ENCODE measurements around the gene LSR. TPM values are rescaled to one million over a fixed set of nuclear protein-coding genes. Genes with fewer than 3 reads are reported as not detected.
"Not testable (repeated sequence)": the region's sequence is repeated elsewhere in the genome, so short reads cannot be mapped to it uniquely, and the experiment has no call there.

The LSR gene
- total RNA-seq, 1 experiment from 2014 or later = 152 TPM

GRCh38 chr19:35286101-35286500 is 37.3 kb downstream of the LSR start:
- peaks cover 17 to 29% of the 10 kb centered on the region in 2 experiments for H3K4me1 Mint-ChIP-seq
- not testable (repeated sequence) for H3K18ac ChIP-seq (ENCODE audit: insufficient read length, low read depth, low read length); H2BK15ac ChIP-seq (ENCODE audit: low read depth, low read length); H4K5ac ChIP-seq (ENCODE audit: insufficient read length, low read depth, low read length); H3K4ac ChIP-seq (ENCODE audit: low read depth, low read length); H3K27ac ChIP-seq (ENCODE audit: insufficient read length, low read depth, low read length); H3K14ac ChIP-seq (ENCODE audit: insufficient read depth, low read length); H3K79me2 ChIP-seq (ENCODE audit: insufficient read depth, low read length); H2BK5ac ChIP-seq (ENCODE audit: insufficient read length, low read length); H2AFZ ChIP-seq (ENCODE audit: low read length); H2BK120ac ChIP-seq (ENCODE audit: low read depth, low read length, poor library complexity, severe bottlenecking); H3K27me3 ChIP-seq (ENCODE audit: insufficient read depth, low read length); H3K56ac ChIP-seq (ENCODE audit: insufficient read length, low read depth, low read length); DNase-seq; H3T11ph ChIP-seq (ENCODE audit: low read length); H2BK20ac ChIP-seq (ENCODE audit: low read depth, low read length, poor library complexity, severe bottlenecking); H3K4me1 ChIP-seq (ENCODE audit: insufficient read depth, low read length); H3K4me3 Mint-ChIP-seq; H3K9me3 ChIP-seq (ENCODE audit: control insufficient read depth, low read depth, low read length); H3K27ac Mint-ChIP-seq; H3K36me3 Mint-ChIP-seq (ENCODE audit: insufficient read depth in 1 of 3, low read depth in 3 of 3); H3K9ac ChIP-seq (ENCODE audit: extremely low read depth, insufficient read length, low read length); H3K79me1 ChIP-seq (ENCODE audit: insufficient read depth, low read depth, low read length, poor library complexity, severe bottlenecking); H4K91ac ChIP-seq (ENCODE audit: insufficient read length, low read depth, low read length); H3K23me2 ChIP-seq (ENCODE audit: insufficient read length, low read depth, low read length, poor library complexity, severe bottlenecking); H3K4me2 ChIP-seq (ENCODE audit: insufficient read depth, insufficient read length, low read length); H2BK12ac ChIP-seq (ENCODE audit: insufficient read length, low read depth, low read length); H3K9me3 Mint-ChIP-seq; H3K23ac ChIP-seq (ENCODE audit: insufficient read length, low read depth, low read length); H4K20me1 ChIP-seq (ENCODE audit: control insufficient read depth, insufficient read depth, insufficient read length); H4K8ac ChIP-seq (replicated peaks; ENCODE audit: insufficient read length, low read depth, low read length); H2AK5ac ChIP-seq (ENCODE audit: insufficient read length, low read length)
- peaks cover 22% of the 10 kb centered on the region for H3K27me3 Mint-ChIP-seq (ENCODE audit: low read depth)
- WGBS (ENCODE audit: extremely low coverage, insufficient read length, low lambda C conversion rate) = no CpG with 5 or more reads among the region's 5 CpGs
